ENCODE measurements around the gene KIRREL3.

GRCh38 chr11:126695293-126695692 is 305.3 kb downstream of the KIRREL3 start:
- TF ChIP-seq ZNF274 (IDR thresholded peaks at IDR 0.05; ENCODE audit: low read depth, low read length) (no peak), SUZ12 (IDR thresholded peaks at IDR 0.05; ENCODE audit: extremely low read depth, insufficient read depth, insufficient read length) (no peak)

All from NT2/D1 (cell line).